WTC11 (cell line): ENCODE results near the gene SULF2. TPM values are rescaled to one million over a fixed set of nuclear protein-coding genes. Genes with fewer than 3 reads are reported as not detected.

Experiments
- ATAC-seq: fragments of 200-7000 bp; cut with Tn5 transposase; 2 replicates; pipeline ENCODE4 v1.10.0; 2021; ENCODE audit warnings: mild to moderate bottlenecking, moderate library complexity
- CTCF ChIA-PET: fragments of 300-600 bp; sonication (Branson Sonifier 250); formaldehyde crosslinking; loops from one replicate; lab custom pipeline; 2021; ENCODE audit warnings: antibody characterized with exemption; lab: Charles Lee
- POLR2A ChIA-PET: fragments of 350-600 bp; sonication (Branson Sonifier 250); formaldehyde crosslinking; loops from one replicate; lab custom pipeline; 2021; ENCODE audit warnings: antibody characterized with exemption; lab: Charles Lee
- DNase-seq: peaks from one replicate; pipeline ENCODE4 v3.0.0; 2021; ENCODE audit warnings: low spot score
- H3K27ac Mint-ChIP-seq: 2 replicates; pipeline ENCODE4 v1.8.0; 2021; ENCODE audit warnings: mixed read lengths
- H3K27me3 Mint-ChIP-seq: 2 replicates; pipeline ENCODE4 v1.8.0; 2021; ENCODE audit warnings: low read depth, mild to moderate bottlenecking, moderate library complexity, mixed read lengths
- H3K36me3 Mint-ChIP-seq: 2 replicates; pipeline ENCODE4 v1.8.0; 2021; ENCODE audit warnings: mixed read lengths
- H3K4me1 Mint-ChIP-seq: 2 replicates; pipeline ENCODE4 v1.8.0; 2022; ENCODE audit warnings: mixed read lengths
- H3K4me3 Mint-ChIP-seq: 2 replicates; pipeline ENCODE4 v1.8.0; 2021; ENCODE audit warnings: mild to moderate bottlenecking, moderate library complexity, mixed read lengths
- H3K9me3 Mint-ChIP-seq: 2 replicates; pipeline ENCODE4 v1.8.0; 2021; ENCODE audit warnings: mixed read lengths
- CBFB ChIP-seq: sonication (generic); formaldehyde crosslinking; IDR thresholded peaks from 2 replicates; pipeline ENCODE4 v1.8.1; 2022; ENCODE audit warnings: mild to moderate bottlenecking, low read depth, missing genetic modification reagents
- EMX1 ChIP-seq: fragments of 250-450 bp; sonication (Bioruptor Pico); IDR thresholded peaks from 2 replicates; pipeline ENCODE4 v1.8.0; 2021; ENCODE audit warnings: mild to moderate bottlenecking
- ESRRA ChIP-seq: sonication (generic); formaldehyde crosslinking; IDR thresholded peaks from 2 replicates; pipeline ENCODE4 v1.8.1; 2022; ENCODE audit warnings: mild to moderate bottlenecking, missing genetic modification reagents, borderline replicate concordance
- GRHL2 ChIP-seq: fragments of 250-450 bp; sonication (Bioruptor Pico); IDR thresholded peaks from 2 replicates; pipeline ENCODE4 v1.8.0; 2022; ENCODE audit warnings: mild to moderate bottlenecking, moderate library complexity; ENCODE audit not compliant: insufficient replicate concordance, severe bottlenecking
- JAZF1 ChIP-seq: fragments of 250-450 bp; sonication (Bioruptor Pico); IDR thresholded peaks from 2 replicates; pipeline ENCODE4 v1.9.0; 2021; ENCODE audit warnings: moderate library complexity, mild to moderate bottlenecking, inconsistent platforms
- JUN ChIP-seq: sonication (generic); formaldehyde crosslinking; IDR thresholded peaks from 2 replicates; pipeline ENCODE4 v1.8.0; 2023; ENCODE audit warnings: mild to moderate bottlenecking, missing genetic modification reagents
- NFE2L1 ChIP-seq: sonication (generic); formaldehyde crosslinking; IDR thresholded peaks from 2 replicates; pipeline ENCODE4 v1.8.1; 2023; ENCODE audit warnings: missing genetic modification reagents
- NR1H2 ChIP-seq: sonication (generic); formaldehyde crosslinking; IDR thresholded peaks from 2 replicates; pipeline ENCODE4 v1.9.0; 2021; ENCODE audit warnings: mild to moderate bottlenecking, moderate library complexity, missing genetic modification reagents
- RORB ChIP-seq: fragments of 250-450 bp; sonication (Bioruptor Pico); IDR thresholded peaks from 2 replicates; pipeline ENCODE4 v1.9.0; 2021; ENCODE audit warnings: mild to moderate bottlenecking
- SMAD3 ChIP-seq: sonication (generic); formaldehyde crosslinking; IDR thresholded peaks from 2 replicates; pipeline ENCODE4 v1.8.0; 2022; ENCODE audit warnings: missing genetic modification reagents, mild to moderate bottlenecking, borderline replicate concordance
- SOX15 ChIP-seq: fragments of 250-450 bp; sonication (Bioruptor Pico); IDR thresholded peaks from 2 replicates; pipeline ENCODE4 v1.9.0; 2021; ENCODE audit warnings: mild to moderate bottlenecking
- TEAD4 ChIP-seq: sonication (generic); formaldehyde crosslinking; IDR thresholded peaks from 2 replicates; pipeline ENCODE4 v1.8.0; 2022; ENCODE audit warnings: mild to moderate bottlenecking, missing genetic modification reagents
- USF2 ChIP-seq: sonication (generic); formaldehyde crosslinking; IDR thresholded peaks from 2 replicates; pipeline ENCODE4 v1.8.1; 2023; ENCODE audit warnings: mild to moderate bottlenecking, missing genetic modification reagents, moderate library complexity
- ZNF317 ChIP-seq: sonication (generic); formaldehyde crosslinking; IDR thresholded peaks from 2 replicates; pipeline ENCODE4 v1.8.1; 2023; ENCODE audit warnings: low read depth, mild to moderate bottlenecking, moderate library complexity, missing genetic modification reagents, borderline replicate concordance
- ZNF396 ChIP-seq: fragments of 250-450 bp; sonication (Bioruptor Pico); IDR thresholded peaks from 2 replicates; pipeline ENCODE4 v1.8.0; 2021; ENCODE audit warnings: mild to moderate bottlenecking, moderate library complexity, borderline replicate concordance
- ZNF416 ChIP-seq: fragments of 250-450 bp; sonication (Bioruptor Pico); IDR thresholded peaks from 2 replicates; pipeline ENCODE4 v1.9.0; 2021; ENCODE audit warnings: mild to moderate bottlenecking, inconsistent platforms
- ZNF671 ChIP-seq: fragments of 250-450 bp; sonication (Bioruptor Pico); IDR thresholded peaks from 2 replicates; pipeline ENCODE4 v1.8.0; 2021; ENCODE audit warnings: mild to moderate bottlenecking
- total RNA-seq: library from RNA; stranded (reverse); gene quantifications from 3 replicates; pipeline ENCODE4 v1.2.3, GENCODE V29; 2021
- TF ChIP-seq, protein P1 (sequence below): fragments of 200-600 bp; IDR thresholded peaks from 2 replicates; pipeline ENCODE4 v1.8.0; 2022; ENCODE audit warnings: antibody characterized with exemption
- TF ChIP-seq, protein P2 (sequence below): sonication (generic); formaldehyde crosslinking; IDR thresholded peaks from 2 replicates; pipeline ENCODE4 v1.8.1; 2022; ENCODE audit warnings: mild to moderate bottlenecking, moderate library complexity, missing genetic modification reagents
- TF ChIP-seq, protein P3 (sequence below): sonication (generic); formaldehyde crosslinking; IDR thresholded peaks from 2 replicates; pipeline ENCODE4 v1.8.0; 2022; ENCODE audit warnings: missing genetic modification reagents
- TF ChIP-seq, protein P4 (sequence below): fragments of 250-450 bp; sonication (Bioruptor Pico); conservative IDR thresholded peaks from 2 replicates; pipeline ENCODE4 v1.9.0; 2021; ENCODE audit warnings: mild to moderate bottlenecking

The SULF2 gene
- total RNA-seq, 1 experiment from 2014 or later, result 36.0 TPM

GRCh38 chr20:47775841-47776240, 9.4 kb downstream of the SULF2 start (continued):
- TF ChIP-seq TEAD4 (CRISPR knock-in tag) (no peak), JAZF1 (CRISPR knock-in tag) (no peak), SOX15 (CRISPR knock-in tag) (no peak), RORB (CRISPR knock-in tag) (no peak)

- H3K36me3 Mint-ChIP-seq, result peaks cover 7% of the 10 kb centered on the region; the same call in 1 of the 2 replicates
- H3K4me1 Mint-ChIP-seq, result peaks cover 14% of the 10 kb centered on the region
- ChIA-PET CTCF (no interaction called here), POLR2A (no interaction called here)
- ATAC-seq, result no peak
- H3K4me3 Mint-ChIP-seq, result no peak overlapping the region
- H3K27me3 Mint-ChIP-seq, result no peaks in the 10 kb centered on the region
- H3K9me3 Mint-ChIP-seq, result peaks cover 13% of the 10 kb centered on the region
- TF ChIP-seq, protein P1, sequence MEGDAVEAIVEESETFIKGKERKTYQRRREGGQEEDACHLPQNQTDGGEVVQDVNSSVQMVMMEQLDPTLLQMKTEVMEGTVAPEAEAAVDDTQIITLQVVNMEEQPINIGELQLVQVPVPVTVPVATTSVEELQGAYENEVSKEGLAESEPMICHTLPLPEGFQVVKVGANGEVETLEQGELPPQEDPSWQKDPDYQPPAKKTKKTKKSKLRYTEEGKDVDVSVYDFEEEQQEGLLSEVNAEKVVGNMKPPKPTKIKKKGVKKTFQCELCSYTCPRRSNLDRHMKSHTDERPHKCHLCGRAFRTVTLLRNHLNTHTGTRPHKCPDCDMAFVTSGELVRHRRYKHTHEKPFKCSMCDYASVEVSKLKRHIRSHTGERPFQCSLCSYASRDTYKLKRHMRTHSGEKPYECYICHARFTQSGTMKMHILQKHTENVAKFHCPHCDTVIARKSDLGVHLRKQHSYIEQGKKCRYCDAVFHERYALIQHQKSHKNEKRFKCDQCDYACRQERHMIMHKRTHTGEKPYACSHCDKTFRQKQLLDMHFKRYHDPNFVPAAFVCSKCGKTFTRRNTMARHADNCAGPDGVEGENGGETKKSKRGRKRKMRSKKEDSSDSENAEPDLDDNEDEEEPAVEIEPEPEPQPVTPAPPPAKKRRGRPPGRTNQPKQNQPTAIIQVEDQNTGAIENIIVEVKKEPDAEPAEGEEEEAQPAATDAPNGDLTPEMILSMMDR, result no peak
- TF ChIP-seq ZNF416 (CRISPR knock-in tag) (no peak), ZNF671 (CRISPR knock-in tag) (no peak), NFE2L1 (CRISPR knock-in tag) (no peak), USF2 (CRISPR knock-in tag) (no peak), ZNF396 (no peak), JUN (CRISPR knock-in tag) (no peak), SMAD3 (CRISPR knock-in tag) (no peak), CBFB (CRISPR knock-in tag) (no peak), GRHL2 (CRISPR knock-in tag) (no peak), ESRRA (CRISPR knock-in tag) (no peak), ZNF317 (CRISPR knock-in tag) (no peak), EMX1 (CRISPR knock-in tag) (no peak), SOX15 (CRISPR knock-in tag) (no peak), NR1H2 (CRISPR knock-in tag) (no peak)
- TF ChIP-seq, protein P2, sequence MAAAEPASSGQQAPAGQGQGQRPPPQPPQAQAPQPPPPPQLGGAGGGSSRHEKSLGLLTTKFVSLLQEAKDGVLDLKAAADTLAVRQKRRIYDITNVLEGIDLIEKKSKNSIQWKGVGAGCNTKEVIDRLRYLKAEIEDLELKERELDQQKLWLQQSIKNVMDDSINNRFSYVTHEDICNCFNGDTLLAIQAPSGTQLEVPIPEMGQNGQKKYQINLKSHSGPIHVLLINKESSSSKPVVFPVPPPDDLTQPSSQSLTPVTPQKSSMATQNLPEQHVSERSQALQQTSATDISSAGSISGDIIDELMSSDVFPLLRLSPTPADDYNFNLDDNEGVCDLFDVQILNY (CRISPR knock-in tag), result no peak
- TF ChIP-seq, protein P3, sequence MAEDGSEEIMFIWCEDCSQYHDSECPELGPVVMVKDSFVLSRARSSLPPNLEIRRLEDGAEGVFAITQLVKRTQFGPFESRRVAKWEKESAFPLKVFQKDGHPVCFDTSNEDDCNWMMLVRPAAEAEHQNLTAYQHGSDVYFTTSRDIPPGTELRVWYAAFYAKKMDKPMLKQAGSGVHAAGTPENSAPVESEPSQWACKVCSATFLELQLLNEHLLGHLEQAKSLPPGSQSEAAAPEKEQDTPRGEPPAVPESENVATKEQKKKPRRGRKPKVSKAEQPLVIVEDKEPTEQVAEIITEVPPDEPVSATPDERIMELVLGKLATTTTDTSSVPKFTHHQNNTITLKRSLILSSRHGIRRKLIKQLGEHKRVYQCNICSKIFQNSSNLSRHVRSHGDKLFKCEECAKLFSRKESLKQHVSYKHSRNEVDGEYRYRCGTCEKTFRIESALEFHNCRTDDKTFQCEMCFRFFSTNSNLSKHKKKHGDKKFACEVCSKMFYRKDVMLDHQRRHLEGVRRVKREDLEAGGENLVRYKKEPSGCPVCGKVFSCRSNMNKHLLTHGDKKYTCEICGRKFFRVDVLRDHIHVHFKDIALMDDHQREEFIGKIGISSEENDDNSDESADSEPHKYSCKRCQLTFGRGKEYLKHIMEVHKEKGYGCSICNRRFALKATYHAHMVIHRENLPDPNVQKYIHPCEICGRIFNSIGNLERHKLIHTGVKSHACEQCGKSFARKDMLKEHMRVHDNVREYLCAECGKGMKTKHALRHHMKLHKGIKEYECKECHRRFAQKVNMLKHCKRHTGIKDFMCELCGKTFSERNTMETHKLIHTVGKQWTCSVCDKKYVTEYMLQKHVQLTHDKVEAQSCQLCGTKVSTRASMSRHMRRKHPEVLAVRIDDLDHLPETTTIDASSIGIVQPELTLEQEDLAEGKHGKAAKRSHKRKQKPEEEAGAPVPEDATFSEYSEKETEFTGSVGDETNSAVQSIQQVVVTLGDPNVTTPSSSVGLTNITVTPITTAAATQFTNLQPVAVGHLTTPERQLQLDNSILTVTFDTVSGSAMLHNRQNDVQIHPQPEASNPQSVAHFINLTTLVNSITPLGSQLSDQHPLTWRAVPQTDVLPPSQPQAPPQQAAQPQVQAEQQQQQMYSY (CRISPR knock-in tag), result no peak
- TF ChIP-seq, protein P4, sequence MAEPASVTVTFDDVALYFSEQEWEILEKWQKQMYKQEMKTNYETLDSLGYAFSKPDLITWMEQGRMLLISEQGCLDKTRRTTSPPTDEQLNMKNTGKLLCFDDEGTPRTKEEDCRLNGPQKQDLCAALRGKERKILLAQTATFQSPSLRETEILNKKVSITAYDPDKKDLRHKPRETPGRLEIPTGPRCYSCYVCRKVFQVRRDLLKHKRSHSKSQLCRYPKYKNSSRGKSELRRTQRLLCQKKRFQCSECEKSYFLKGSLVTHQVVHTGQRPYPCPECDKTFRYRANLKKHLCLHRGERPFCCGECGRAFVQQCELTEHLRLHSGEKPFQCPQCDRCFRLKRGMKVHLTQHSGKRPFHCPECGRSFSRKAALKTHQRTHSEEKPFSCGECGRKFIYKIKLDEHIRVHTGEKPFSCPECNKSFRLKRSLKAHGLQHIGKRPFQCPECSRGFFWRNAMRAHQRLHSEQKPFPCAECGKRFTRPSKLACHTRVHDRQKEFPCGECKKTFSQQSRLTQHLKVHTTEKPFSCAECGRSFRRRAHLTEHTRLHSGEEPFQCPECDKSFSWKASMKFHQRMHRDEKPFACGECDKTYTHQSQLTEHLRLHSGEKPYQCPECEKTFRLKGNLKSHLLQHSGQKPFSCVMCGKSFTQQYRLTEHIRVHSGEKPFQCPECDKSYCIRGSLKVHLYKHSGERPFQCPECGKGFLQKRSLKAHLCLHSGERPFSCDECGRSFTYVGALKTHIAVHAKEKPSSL (CRISPR knock-in tag), result no peak
- H3K27ac Mint-ChIP-seq, result no peak overlapping the region
- no peak for DNase-seq
Observed at GRCh38 chr20:47775039-47775438, 10.2 kb downstream of the SULF2 start.
